Measurements from ENCODE around the gene VSIG4. TPM values are rescaled to one million over a fixed set of nuclear protein-coding genes. Genes with fewer than 3 reads are reported as not detected.

The VSIG4 gene
- total RNA-seq, 1 experiment from 2014 or later: not detected

GRCh38 chrX:66035667-66036066 is 4.2 kb downstream of the VSIG4 start:
- H3K79me1 ChIP-seq (ENCODE audit: insufficient read depth, low read depth, low read length, poor library complexity, severe bottlenecking): no peaks in the 10 kb centered on the region
- H3K79me2 ChIP-seq (ENCODE audit: insufficient read depth, low read length): no peaks in the 10 kb centered on the region
- H3T11ph ChIP-seq (ENCODE audit: low read length): no peak overlapping the region
- no peaks in the 10 kb centered on the region for H3K23me2 ChIP-seq (ENCODE audit: insufficient read length, low read depth, low read length, poor library complexity, severe bottlenecking)
- Mint-ChIP-seq H3K9me3 (peaks cover 51 to 53% of the 10 kb centered on the region in 2 experiments), H3K36me3 (ENCODE audit: insufficient read depth in 1 of 3, low read depth in 3 of 3) (peaks cover 0 to 2% (median 0%) of the 10 kb centered on the region in 3 experiments; a peak in 3 of 7 replicates), H3K27me3 (ENCODE audit: low read depth) (peaks cover 1% of the 10 kb centered on the region; the same call in 1 of the 2 replicates), H3K4me1 (peaks cover 8 to 9% of the 10 kb centered on the region in 2 experiments), H3K27ac (no peak overlapping the region; a peak in 1 of 7 replicates), H3K4me3 (no peak overlapping the region)
- H3K27me3 ChIP-seq (ENCODE audit: insufficient read depth, low read length): no peaks in the 10 kb centered on the region
- peaks cover 33% of the 10 kb centered on the region for H3K9me3 ChIP-seq (ENCODE audit: control insufficient read depth, low read depth, low read length)
- no peaks in the 10 kb centered on the region; the same call in 1 of the 2 replicates for H3K4me1 ChIP-seq (ENCODE audit: insufficient read depth, low read length)
- H3K4ac ChIP-seq (ENCODE audit: low read depth, low read length): no peak overlapping the region
- no peak overlapping the region for H2BK12ac ChIP-seq (ENCODE audit: insufficient read length, low read depth, low read length)
- H2AK5ac ChIP-seq (ENCODE audit: insufficient read length, low read length): no peak overlapping the region
- no peak overlapping the region for H2BK120ac ChIP-seq (ENCODE audit: low read depth, low read length, poor library complexity, severe bottlenecking)
- no peak overlapping the region for H3K4me2 ChIP-seq (ENCODE audit: insufficient read depth, insufficient read length, low read length)
- H2BK15ac ChIP-seq (ENCODE audit: low read depth, low read length): no peak overlapping the region
- H4K8ac ChIP-seq (replicated peaks; ENCODE audit: insufficient read length, low read depth, low read length): no peak overlapping the region
- no peak overlapping the region for H4K5ac ChIP-seq (ENCODE audit: insufficient read length, low read depth, low read length)
- no peak overlapping the region for H2AFZ ChIP-seq (ENCODE audit: low read length)
- no peak overlapping the region for H3K14ac ChIP-seq (ENCODE audit: insufficient read depth, low read length)
- no peak overlapping the region for H3K9ac ChIP-seq (ENCODE audit: extremely low read depth, insufficient read length, low read length)
- no peak overlapping the region for H3K56ac ChIP-seq (ENCODE audit: insufficient read length, low read depth, low read length)
- H2BK5ac ChIP-seq (ENCODE audit: insufficient read length, low read length): no peak overlapping the region
- DNase-seq: no peak
- H4K91ac ChIP-seq (ENCODE audit: insufficient read length, low read depth, low read length): no peak overlapping the region
- TF ChIP-seq, protein P1, sequence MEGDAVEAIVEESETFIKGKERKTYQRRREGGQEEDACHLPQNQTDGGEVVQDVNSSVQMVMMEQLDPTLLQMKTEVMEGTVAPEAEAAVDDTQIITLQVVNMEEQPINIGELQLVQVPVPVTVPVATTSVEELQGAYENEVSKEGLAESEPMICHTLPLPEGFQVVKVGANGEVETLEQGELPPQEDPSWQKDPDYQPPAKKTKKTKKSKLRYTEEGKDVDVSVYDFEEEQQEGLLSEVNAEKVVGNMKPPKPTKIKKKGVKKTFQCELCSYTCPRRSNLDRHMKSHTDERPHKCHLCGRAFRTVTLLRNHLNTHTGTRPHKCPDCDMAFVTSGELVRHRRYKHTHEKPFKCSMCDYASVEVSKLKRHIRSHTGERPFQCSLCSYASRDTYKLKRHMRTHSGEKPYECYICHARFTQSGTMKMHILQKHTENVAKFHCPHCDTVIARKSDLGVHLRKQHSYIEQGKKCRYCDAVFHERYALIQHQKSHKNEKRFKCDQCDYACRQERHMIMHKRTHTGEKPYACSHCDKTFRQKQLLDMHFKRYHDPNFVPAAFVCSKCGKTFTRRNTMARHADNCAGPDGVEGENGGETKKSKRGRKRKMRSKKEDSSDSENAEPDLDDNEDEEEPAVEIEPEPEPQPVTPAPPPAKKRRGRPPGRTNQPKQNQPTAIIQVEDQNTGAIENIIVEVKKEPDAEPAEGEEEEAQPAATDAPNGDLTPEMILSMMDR (conservative IDR thresholded peaks at IDR 0.05): no peak
- H3K18ac ChIP-seq (ENCODE audit: insufficient read length, low read depth, low read length): no peak overlapping the region
- no peak overlapping the region for H3K23ac ChIP-seq (ENCODE audit: insufficient read length, low read depth, low read length)
- H3K27ac ChIP-seq (ENCODE audit: insufficient read length, low read depth, low read length): no peak overlapping the region
- no peaks in the 10 kb centered on the region for H4K20me1 ChIP-seq (ENCODE audit: control insufficient read depth, insufficient read depth, insufficient read length)
- no peak overlapping the region for H2BK20ac ChIP-seq (ENCODE audit: low read depth, low read length, poor library complexity, severe bottlenecking)
